CD8-positive, alpha-beta memory T cell (primary cell): Measurements from ENCODE around the gene NOC2L. TPM values are rescaled to one million over a fixed set of nuclear protein-coding genes. Genes with fewer than 3 reads are reported as not detected.

Experiments
- CTCF ChIA-PET: fragments of 350-600 bp; sonication (Branson Sonifier 250); formaldehyde crosslinking; loops from one replicate; lab custom pipeline; 2021; ENCODE audit warnings: antibody characterized with exemption; lab: Charles Lee
- POLR2A ChIA-PET: fragments of 350-600 bp; sonication (Branson Sonifier 250); formaldehyde crosslinking; loops from one replicate; lab custom pipeline; 2021; ENCODE audit warnings: antibody characterized with exemption; lab: Charles Lee
- DNase-seq, 5 donors: peaks; one replicate each; pipeline versions ENCODE4 v3.0.0 to v3.0.0-alpha.2; 2020 to 2022; ENCODE audit warnings: mixed read lengths in 1 of 5
- H3K27ac ChIP-seq: one replicate; pipeline ENCODE4 v1.7.0; 2013; ENCODE audit warnings: low read depth, mild to moderate bottlenecking, low read length, moderate library complexity
- H3K27me3 ChIP-seq: 2 replicates; pipeline ENCODE4 v1.7.0; 2013; ENCODE audit warnings: low read length, mild to moderate bottlenecking; ENCODE audit not compliant: insufficient read depth, poor library complexity, severe bottlenecking
- H3K36me3 ChIP-seq: 2 replicates; pipeline ENCODE4 v1.7.0; 2013; ENCODE audit warnings: mild to moderate bottlenecking, low read length, moderate library complexity; ENCODE audit not compliant: insufficient read depth
- H3K4me1 ChIP-seq: 2 replicates; pipeline ENCODE4 v1.7.0; 2013; ENCODE audit warnings: mild to moderate bottlenecking, low read length, moderate library complexity; ENCODE audit not compliant: insufficient read depth
- H3K4me3 ChIP-seq: 2 replicates; pipeline ENCODE4 v1.7.0; 2013; ENCODE audit warnings: mild to moderate bottlenecking, low read length
- H3K9me3 ChIP-seq: 2 replicates; pipeline ENCODE4 v1.7.0; 2013; ENCODE audit warnings: mild to moderate bottlenecking, low read length
- H3K27ac Mint-ChIP-seq, 8 donors: one replicate each; pipeline ENCODE4 v1.8.0; 2020 to 2021; ENCODE audit warnings: mixed read lengths in 8 of 8, mild to moderate bottlenecking in 6 of 8, inconsistent platforms in 3 of 8, moderate library complexity in 3 of 8
- H3K27me3 Mint-ChIP-seq, 2 donors: one replicate each; pipeline ENCODE4 v1.8.0; 2020 to 2021; ENCODE audit warnings: mixed read lengths in 2 of 2, mild to moderate bottlenecking in 1 of 2, moderate library complexity in 1 of 2
- H3K36me3 Mint-ChIP-seq, 3 donors: one replicate each; pipeline ENCODE4 v1.8.0; 2020 to 2021; ENCODE audit warnings: mixed read lengths in 3 of 3, inconsistent platforms in 1 of 3, mild to moderate bottlenecking in 1 of 3
- H3K4me1 Mint-ChIP-seq, 3 donors: one replicate each; pipeline ENCODE4 v1.8.0; 2020 to 2021; ENCODE audit warnings: mixed read lengths in 3 of 3, inconsistent platforms in 1 of 3, mild to moderate bottlenecking in 1 of 3
- H3K4me3 Mint-ChIP-seq, 7 donors: one replicate each; pipeline ENCODE4 v1.8.0; 2020 to 2021; ENCODE audit warnings: mixed read lengths in 7 of 7, mild to moderate bottlenecking in 6 of 7, moderate library complexity in 4 of 7, inconsistent platforms in 2 of 7
- H3K9me3 Mint-ChIP-seq, 5 donors: one replicate each; pipeline ENCODE4 v1.8.0; 2020 to 2022; ENCODE audit warnings: mixed read lengths in 5 of 5, mild to moderate bottlenecking in 3 of 5, moderate library complexity in 2 of 5, inconsistent platforms in 1 of 5
- polyA plus RNA-seq: library from polyadenylated mRNA; unstranded; fragments of 300-500 nt; fragmentation: Illumina TruSeq; gene quantifications from one replicate; pipeline ENCODE4 v1.2.3, GENCODE V29; 2021
- total RNA-seq, 2 experiments: library from RNA; stranded (reverse); gene quantifications; one replicate each; pipeline ENCODE4 v1.2.3, GENCODE V29; 2021

NOC2L gene
- total and polyA plus RNA-seq, 3 experiments from 2014 or later, result 72.3 to 187 (median 175) TPM

DNA sequence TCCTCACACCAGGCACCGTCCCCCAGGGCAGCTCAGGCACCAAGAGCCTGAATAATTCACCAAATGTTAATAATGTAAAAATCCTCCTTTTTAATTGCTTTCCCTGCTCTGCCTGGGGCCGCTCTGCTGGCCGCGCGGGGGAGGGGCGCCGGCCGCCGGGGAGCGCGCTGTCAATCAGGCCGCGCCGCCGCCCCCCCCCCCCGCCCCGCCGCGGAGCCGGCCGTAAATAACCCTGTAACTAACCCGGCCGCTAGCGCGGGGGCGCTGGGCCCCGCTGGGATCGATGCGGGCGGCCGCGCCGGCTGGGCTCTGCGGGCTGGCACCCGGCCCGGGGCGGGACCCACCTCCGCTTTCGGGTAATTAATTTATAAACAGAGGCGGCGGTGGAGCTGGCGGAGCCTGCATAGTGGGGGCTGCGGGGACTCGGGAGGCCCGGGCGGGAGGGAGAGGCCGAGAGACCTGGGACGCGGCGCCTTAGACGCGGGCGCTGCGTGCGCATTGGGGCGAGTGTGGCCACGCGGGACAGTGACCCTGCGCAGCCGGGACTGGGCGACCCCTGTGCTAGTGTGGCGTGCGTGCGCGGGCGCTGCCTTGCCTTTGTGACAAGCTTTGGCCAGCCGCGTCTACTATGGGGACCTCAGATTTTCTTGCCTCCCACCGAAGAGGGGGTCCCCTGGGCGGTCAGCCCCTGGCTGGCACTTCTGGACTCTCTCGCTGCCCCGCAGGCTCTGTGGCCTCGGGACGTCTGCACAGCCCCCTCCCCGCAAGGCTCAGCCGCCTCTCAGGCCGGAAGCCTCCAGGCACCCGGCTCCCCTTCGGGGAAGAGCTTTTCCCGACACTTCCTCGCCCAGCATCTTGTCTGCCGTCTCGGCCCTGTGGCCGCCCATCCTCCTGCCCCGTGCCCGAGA is 18.7 kb downstream of the NOC2L start:
- CTCF ChIA-PET, result interaction anchor here (1.0 to 2.1 kb wide), 4 partner anchors 12 to 71 kb away, joined by 3 to 7 read pairs (median 4); no protein-coding TSS in a partner anchor
- Histone ChIP-seq H3K27ac (no peak overlapping the region), H3K27me3 (peaks cover 26% of the 10 kb centered on the region), H3K4me3 (peak overlapping the region; percentile 32), H3K4me1 (peaks cover 13% of the 10 kb centered on the region), H3K9me3 (no peaks in the 10 kb centered on the region), H3K36me3 (no peaks in the 10 kb centered on the region)
- DNase-seq, result peak in 2 of 5 donors; percentile 18 to 55
- H3K36me3 Mint-ChIP-seq, result peaks cover 0 to 9% (median 0%) of the 10 kb centered on the region in 3 donors
- peak overlapping the region; percentile 27 to 84 (median 50) for H3K4me3 Mint-ChIP-seq
- no peaks in the 10 kb centered on the region for H3K9me3 Mint-ChIP-seq
- peaks cover 0 to 27% (median 7%) of the 10 kb centered on the region in 3 donors for H3K4me1 Mint-ChIP-seq
- H3K27me3 Mint-ChIP-seq, result peaks cover 19 to 48% of the 10 kb centered on the region in 2 donors
- POLR2A ChIA-PET, result interaction anchor here (0.8 kb wide), 1 partner anchor 14 kb away, joined by 3 read pairs; no protein-coding TSS in a partner anchor
- H3K27ac Mint-ChIP-seq, result no peak overlapping the region

GRCh38 chr1:939511-940106 is 19.4 kb downstream of the NOC2L start:
- no peaks in the 10 kb centered on the region for H3K36me3 ChIP-seq
- CTCF ChIA-PET, result interaction anchor here (0.6 to 2.2 kb wide), 3 partner anchors 10 to 45 kb away, joined by 3 to 6 read pairs (median 3); no protein-coding TSS in a partner anchor
- H3K9me3 ChIP-seq, result no peaks in the 10 kb centered on the region
- DNase-seq, result no peak
- Mint-ChIP-seq H3K36me3 (peaks cover 0 to 3% (median 0%) of the 10 kb centered on the region in 3 donors), H3K27ac (no peak overlapping the region), H3K9me3 (no peaks in the 10 kb centered on the region), H3K4me3 (peak overlapping the region in 2 of 7 donors; percentile 32 to 41), H3K27me3 (peaks cover 24 to 52% of the 10 kb centered on the region in 2 donors), H3K4me1 (peaks cover 0 to 27% (median 4%) of the 10 kb centered on the region in 3 donors)
- no peak overlapping the region for H3K27ac ChIP-seq
- H3K4me3 ChIP-seq, result no peak overlapping the region
- peaks cover 13% of the 10 kb centered on the region for H3K4me1 ChIP-seq
- peaks cover 26% of the 10 kb centered on the region for H3K27me3 ChIP-seq
- POLR2A ChIA-PET, result no interaction called here

DNA sequence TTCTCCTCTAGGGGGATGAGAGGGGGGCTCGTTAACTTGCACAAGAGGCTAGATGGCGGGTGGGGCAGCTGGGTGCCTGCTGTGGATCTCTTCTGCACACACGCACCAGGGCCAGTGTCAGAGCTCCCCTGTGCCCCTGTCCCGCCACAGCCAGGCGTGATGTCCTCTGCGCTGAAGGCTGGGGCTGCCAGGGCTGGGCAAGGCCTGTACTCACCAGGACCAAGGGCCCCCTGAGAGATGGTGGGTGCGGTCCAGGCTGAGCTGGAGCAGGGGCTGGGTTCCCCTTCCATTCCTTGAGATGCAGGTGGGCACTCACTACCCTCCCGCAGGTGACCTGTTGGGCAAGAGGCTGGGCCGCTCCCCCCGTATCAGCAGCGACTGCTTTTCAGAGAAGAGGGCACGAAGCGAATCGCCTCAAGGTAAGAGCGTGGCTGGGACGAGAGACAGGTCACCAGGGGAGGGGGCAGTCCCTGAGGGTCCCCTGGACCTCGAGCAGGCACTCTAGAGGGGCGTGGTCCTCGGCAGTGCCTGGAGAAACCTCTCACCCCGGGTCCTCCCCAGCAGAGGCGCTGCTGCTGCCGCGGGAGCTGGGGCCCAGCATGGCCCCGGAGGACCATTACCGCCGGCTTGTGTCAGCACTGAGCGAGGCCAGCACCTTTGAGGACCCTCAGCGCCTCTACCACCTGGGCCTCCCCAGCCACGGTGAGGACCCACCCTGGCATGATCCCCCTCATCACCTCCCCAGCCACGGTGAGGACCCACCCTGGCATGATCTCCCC is 20.2 kb downstream of the NOC2L start:
- POLR2A ChIA-PET, result interaction anchor here (0.5 kb wide), 1 partner anchor 632 kb away, joined by 3 read pairs; no protein-coding TSS in a partner anchor
- H3K4me3 Mint-ChIP-seq, result peak overlapping the region in 1 of 7 donors; percentile 32

DNA sequence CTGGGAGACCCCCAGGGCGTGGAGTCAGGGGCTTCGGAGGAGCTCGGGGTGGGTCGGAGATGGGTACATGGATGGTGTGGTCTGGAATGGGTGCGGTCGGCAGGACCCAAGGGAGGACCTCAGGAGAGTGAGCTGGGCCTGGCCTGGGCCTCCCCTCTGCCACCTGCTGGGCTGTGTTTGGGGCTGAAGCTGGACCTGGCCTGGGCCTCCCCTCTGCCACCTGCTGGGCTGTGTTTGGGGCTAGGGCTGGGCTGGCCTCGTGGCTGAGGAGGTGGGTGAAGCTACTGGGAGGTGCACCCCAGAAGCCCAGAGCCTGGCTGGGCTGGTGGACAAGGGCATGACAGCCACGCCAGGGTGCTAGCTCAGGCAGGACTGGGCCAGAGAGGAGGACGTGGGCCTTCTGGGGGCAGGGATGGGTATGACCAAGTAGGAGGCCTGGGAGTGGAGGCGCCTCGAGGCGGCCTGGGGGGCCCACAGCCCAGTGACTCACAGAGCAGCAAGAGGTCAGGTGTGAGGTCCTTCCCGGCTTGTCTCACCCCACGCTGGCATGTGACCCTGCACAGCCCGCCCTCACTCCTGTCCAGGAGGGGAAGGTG is 20.9 kb downstream of the NOC2L start:
- Mint-ChIP-seq H3K9me3 (no peaks in the 10 kb centered on the region), H3K4me1 (peaks cover 0 to 16% (median 4%) of the 10 kb centered on the region in 3 donors), H3K4me3 (no peak overlapping the region), H3K27me3 (peaks cover 24 to 42% of the 10 kb centered on the region in 2 donors), H3K36me3 (no peaks in the 10 kb centered on the region), H3K27ac (no peak overlapping the region)
- H3K4me1 ChIP-seq, result peaks cover 13% of the 10 kb centered on the region
- H3K36me3 ChIP-seq, result no peaks in the 10 kb centered on the region
- H3K4me3 ChIP-seq, result no peak overlapping the region
- no peaks in the 10 kb centered on the region for H3K9me3 ChIP-seq
- H3K27me3 ChIP-seq, result peaks cover 25% of the 10 kb centered on the region
- no peak overlapping the region for H3K27ac ChIP-seq
- POLR2A ChIA-PET, result no interaction called here
- CTCF ChIA-PET, result interaction anchor here (1.1 to 2.2 kb wide), 2 partner anchors 9 to 12 kb away, joined by 3 to 6 read pairs; no protein-coding TSS in a partner anchor
- no peak for DNase-seq

More for the DNA sequence above, 20.2 kb downstream of the NOC2L start:
- H3K27me3 ChIP-seq, result peaks cover 26% of the 10 kb centered on the region
- Mint-ChIP-seq H3K4me1 (peaks cover 0 to 23% (median 4%) of the 10 kb centered on the region in 3 donors), H3K9me3 (no peaks in the 10 kb centered on the region), H3K27ac (no peak overlapping the region), H3K36me3 (no peaks in the 10 kb centered on the region), H3K27me3 (peaks cover 24 to 49% of the 10 kb centered on the region in 2 donors)
- H3K4me1 ChIP-seq, result peaks cover 13% of the 10 kb centered on the region
- no peak for DNase-seq
- CTCF ChIA-PET, result interaction anchor here (0.6 to 2.2 kb wide), 3 partner anchors 10 to 46 kb away, joined by 3 to 6 read pairs (median 3); no protein-coding TSS in a partner anchor
- no peak overlapping the region for H3K4me3 ChIP-seq
- no peak overlapping the region for H3K27ac ChIP-seq
- no peaks in the 10 kb centered on the region for H3K36me3 ChIP-seq
- H3K9me3 ChIP-seq, result no peaks in the 10 kb centered on the region

GRCh38 chr1:937521-937920 is 21.5 kb downstream of the NOC2L start:
- Mint-ChIP-seq H3K4me1 (peaks cover 0 to 12% (median 4%) of the 10 kb centered on the region in 3 donors), H3K27me3 (peaks cover 24 to 38% of the 10 kb centered on the region in 2 donors), H3K4me3 (no peak overlapping the region), H3K27ac (no peak overlapping the region), H3K36me3 (no peaks in the 10 kb centered on the region), H3K9me3 (no peaks in the 10 kb centered on the region)
- ChIA-PET POLR2A (no interaction called here), CTCF (interaction anchor here (2.2 kb wide), 1 partner anchor 8 kb away, joined by 6 read pairs; no protein-coding TSS in a partner anchor)
- Histone ChIP-seq H3K9me3 (no peaks in the 10 kb centered on the region), H3K4me1 (peaks cover 13% of the 10 kb centered on the region), H3K27ac (no peak overlapping the region), H3K4me3 (no peak overlapping the region), H3K36me3 (no peaks in the 10 kb centered on the region), H3K27me3 (peaks cover 18% of the 10 kb centered on the region)
- no peak for DNase-seq

DNA sequence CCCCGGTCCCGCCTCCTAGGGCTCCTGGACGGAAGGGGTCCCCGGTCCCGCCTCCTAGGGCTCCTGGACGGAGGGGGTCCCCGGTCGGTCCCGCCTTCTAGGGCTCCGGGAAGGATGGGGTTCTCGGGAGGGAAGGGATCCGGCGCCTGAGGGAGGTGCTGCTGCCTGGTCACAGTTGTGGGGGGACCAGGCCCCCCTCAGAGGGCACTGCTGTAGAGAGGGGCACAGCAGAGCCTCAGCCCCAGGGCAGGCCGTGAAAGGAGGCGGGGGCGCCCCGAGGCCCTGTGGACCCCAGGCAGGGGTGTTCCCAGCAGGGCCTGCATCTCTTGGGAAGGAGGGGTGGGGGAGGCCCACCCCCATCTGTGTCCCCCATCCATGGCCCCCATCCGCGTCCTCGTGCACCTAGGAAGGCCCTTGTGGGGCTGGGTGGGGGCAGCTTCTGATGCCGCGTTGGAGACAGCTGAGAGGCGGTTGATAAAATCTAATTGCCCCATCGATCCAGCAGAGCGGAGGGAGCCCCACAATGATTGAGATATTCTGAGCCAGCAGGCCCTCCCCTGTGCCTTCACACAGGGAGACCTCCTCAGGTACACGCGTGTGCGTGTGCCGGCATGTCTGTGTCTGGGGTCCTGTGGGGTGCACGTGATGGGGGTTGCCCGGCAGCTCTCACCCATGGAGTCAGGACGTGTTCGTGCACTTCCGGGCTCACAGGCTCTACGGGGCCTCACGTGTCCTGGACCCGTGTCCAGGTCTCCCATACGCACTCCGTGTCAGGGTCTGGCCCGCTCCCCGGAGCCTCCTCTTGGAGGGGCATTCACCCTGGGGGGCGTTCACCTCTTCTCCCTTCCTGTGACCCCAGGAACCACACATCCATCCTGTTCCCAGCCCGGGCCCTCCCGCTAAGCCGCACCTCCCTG is 22.4 kb downstream of the NOC2L start:
- ChIA-PET CTCF (no interaction called here), POLR2A (no interaction called here)
- peaks cover 2 to 13% (median 4%) of the 10 kb centered on the region in 3 donors for H3K4me1 Mint-ChIP-seq
- H3K27me3 Mint-ChIP-seq, result peaks cover 24 to 40% of the 10 kb centered on the region in 2 donors
- Histone ChIP-seq H3K36me3 (no peaks in the 10 kb centered on the region), H3K9me3 (no peaks in the 10 kb centered on the region), H3K4me3 (no peak overlapping the region), H3K27ac (no peak overlapping the region), H3K27me3 (peaks cover 18% of the 10 kb centered on the region), H3K4me1 (peaks cover 12% of the 10 kb centered on the region)
- no peak overlapping the region for H3K4me3 Mint-ChIP-seq
- no peaks in the 10 kb centered on the region for H3K9me3 Mint-ChIP-seq
- no peak for DNase-seq
- H3K27ac Mint-ChIP-seq, result no peak overlapping the region
- no peaks in the 10 kb centered on the region for H3K36me3 Mint-ChIP-seq
